HCT116 (cell line): ENCODE data around the gene COG5.

Experiments used
- EZH2 ChIP-seq: fragments of 200-600 bp; sonication (generic); IDR thresholded peaks from 2 replicates; pipeline ENCODE4 v1.6.1; 2017; ENCODE audit warnings: antibody characterized with exemption, mixed run types
- POLR2A ChIP-seq: IDR thresholded peaks from 2 replicates; pipeline ENCODE4 v1.7.0; 2011; ENCODE audit warnings: borderline replicate concordance; ENCODE audit not compliant: insufficient read depth, insufficient read length; ENCODE audit errors: extremely low read depth
- POLR2AphosphoS5 ChIP-seq: IDR thresholded peaks from 2 replicates; pipeline ENCODE4 v1.6.1; 2011; ENCODE audit warnings: mild to moderate bottlenecking, low read depth, low read length, moderate library complexity
- RAD21 ChIP-seq: IDR thresholded peaks from 2 replicates; pipeline ENCODE4 v1.6.1; 2012; ENCODE audit warnings: low read depth, mild to moderate bottlenecking
- SIN3A ChIP-seq: IDR thresholded peaks from 2 replicates; pipeline ENCODE4 v1.6.1; 2012; ENCODE audit warnings: low read depth
- SP1 ChIP-seq: IDR thresholded peaks from 2 replicates; pipeline ENCODE4 v1.6.1; 2012; ENCODE audit warnings: low read depth
- SRF ChIP-seq: IDR thresholded peaks from 2 replicates; pipeline ENCODE4 v1.6.1; 2012; ENCODE audit warnings: low read depth
- TF ChIP-seq, protein P1 (sequence below), 3 experiments: fragments of 200-600 bp in 1 of 3; sonication (generic) in 1 of 3; IDR thresholded peaks in 2 of 3; conservative IDR thresholded peaks in 1 of 3; 2 replicates each; pipeline ENCODE4 v1.5.1; 2012 to 2017; ENCODE audit warnings: low read depth in 2 of 3, low read length in 2 of 3, antibody characterized with exemption in 1 of 3, borderline replicate concordance in 1 of 3, control low read depth in 1 of 3, mild to moderate bottlenecking in 1 of 3, mixed read lengths in 1 of 3, mixed run types in 1 of 3, moderate library complexity in 1 of 3; ENCODE audit not compliant: insufficient read depth in 1 of 3

DNA sequence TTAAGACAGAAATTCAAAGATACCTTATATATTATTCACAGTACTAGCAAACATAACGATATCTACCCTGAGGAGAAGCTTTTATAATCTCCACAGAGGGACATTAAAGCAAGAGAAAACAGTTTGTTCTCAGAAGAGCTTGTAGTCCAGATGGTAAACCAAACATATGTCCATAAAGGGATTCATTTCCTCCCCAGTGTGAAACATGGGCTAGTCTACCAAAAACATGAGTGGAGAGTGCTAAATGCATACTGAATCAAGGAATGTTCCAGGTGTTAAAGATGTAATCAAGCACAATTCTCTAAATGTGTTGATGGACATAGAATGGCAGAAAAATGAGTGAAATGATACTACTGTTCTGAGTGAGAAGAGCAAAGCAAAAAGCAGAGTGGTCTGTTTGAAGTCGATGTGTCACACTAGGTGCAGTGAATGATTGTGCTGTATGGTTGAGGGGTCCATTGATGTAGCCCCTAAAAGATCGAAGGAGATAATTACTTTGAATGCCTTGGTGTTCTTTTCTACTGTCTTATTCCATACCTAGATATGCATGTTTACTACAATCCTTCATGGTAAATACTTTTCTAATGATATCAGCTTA, 41.6 kb upstream of the COG5 start:
- TF ChIP-seq RAD21 (no peak), POLR2A (no peak), SP1 (no peak), SRF (no peak), EZH2 (no peak), POLR2AphosphoS5 (no peak), SIN3A (no peak)
- TF ChIP-seq, protein P1, sequence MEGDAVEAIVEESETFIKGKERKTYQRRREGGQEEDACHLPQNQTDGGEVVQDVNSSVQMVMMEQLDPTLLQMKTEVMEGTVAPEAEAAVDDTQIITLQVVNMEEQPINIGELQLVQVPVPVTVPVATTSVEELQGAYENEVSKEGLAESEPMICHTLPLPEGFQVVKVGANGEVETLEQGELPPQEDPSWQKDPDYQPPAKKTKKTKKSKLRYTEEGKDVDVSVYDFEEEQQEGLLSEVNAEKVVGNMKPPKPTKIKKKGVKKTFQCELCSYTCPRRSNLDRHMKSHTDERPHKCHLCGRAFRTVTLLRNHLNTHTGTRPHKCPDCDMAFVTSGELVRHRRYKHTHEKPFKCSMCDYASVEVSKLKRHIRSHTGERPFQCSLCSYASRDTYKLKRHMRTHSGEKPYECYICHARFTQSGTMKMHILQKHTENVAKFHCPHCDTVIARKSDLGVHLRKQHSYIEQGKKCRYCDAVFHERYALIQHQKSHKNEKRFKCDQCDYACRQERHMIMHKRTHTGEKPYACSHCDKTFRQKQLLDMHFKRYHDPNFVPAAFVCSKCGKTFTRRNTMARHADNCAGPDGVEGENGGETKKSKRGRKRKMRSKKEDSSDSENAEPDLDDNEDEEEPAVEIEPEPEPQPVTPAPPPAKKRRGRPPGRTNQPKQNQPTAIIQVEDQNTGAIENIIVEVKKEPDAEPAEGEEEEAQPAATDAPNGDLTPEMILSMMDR (IDR thresholded peaks at IDR 0.05 in 2 of 3, conservative IDR thresholded peaks at IDR 0.05 in 1 of 3; ENCODE audit: borderline replicate concordance in 1 of 3, insufficient read depth in 1 of 3, low read depth in 2 of 3, low read length in 2 of 3): no peak
